ENCODE results near the gene RTN1.

RTN1 gene

GRCh38 chr14:59691266-59691665, 179.3 kb downstream of the RTN1 start:
- Histone ChIP-seq H3K18ac (ENCODE audit: low read length) (no peak overlapping the region), H2BK15ac (replicated peaks; ENCODE audit: low read depth) (no peak overlapping the region), H3K4me1 (ENCODE audit: control insufficient read depth, low read depth, low read length) (no peaks in the 10 kb centered on the region), H3K27me3 (ENCODE audit: insufficient read depth, low read length, poor library complexity) (no peaks in the 10 kb centered on the region), H3K4me2 (ENCODE audit: low read length) (no peak overlapping the region), H4K8ac (ENCODE audit: low read depth, low read length) (no peak overlapping the region), H3K56ac (ENCODE audit: low read length) (no peak overlapping the region), H2AK5ac (ENCODE audit: low read length) (no peak overlapping the region), H3K4ac (ENCODE audit: low read depth, low read length) (no peak overlapping the region), H2BK5ac (ENCODE audit: low read length) (no peak overlapping the region), H3K4me3 (ENCODE audit: low read length) (no peak overlapping the region), H3K9ac (ENCODE audit: low read length) (no peak overlapping the region), H4K5ac (ENCODE audit: low read length) (no peak overlapping the region), H3K23ac (ENCODE audit: low read length) (no peak overlapping the region), H2BK120ac (ENCODE audit: low read depth, low read length) (no peak overlapping the region), H3K79me1 (ENCODE audit: low read length) (no peaks in the 10 kb centered on the region), H3K36me3 (ENCODE audit: control insufficient read depth, insufficient read depth, low read length) (no peaks in the 10 kb centered on the region), H3K79me2 (ENCODE audit: control insufficient read depth, insufficient read depth, low read length) (no peaks in the 10 kb centered on the region), H3K27ac (ENCODE audit: low read depth, low read length) (no peak overlapping the region)
- WGBS (ENCODE audit: extremely low coverage, insufficient coverage, low lambda C conversion rate): no CpG with 5 or more reads among the region's 2 CpGs
- no peak for DNase-seq

GRCh38 chr14:59690426-59690825, 180.2 kb downstream of the RTN1 start:
- no peak overlapping the region for H3K4me2 ChIP-seq (ENCODE audit: low read length)
- DNase-seq: no peak
- H2BK15ac ChIP-seq (replicated peaks; ENCODE audit: low read depth): no peak overlapping the region
- H3K79me1 ChIP-seq (ENCODE audit: low read length): no peaks in the 10 kb centered on the region
- H4K5ac ChIP-seq (ENCODE audit: low read length): no peak overlapping the region
- no peak overlapping the region for H3K27ac ChIP-seq (ENCODE audit: low read depth, low read length)
- no peak overlapping the region for H2BK120ac ChIP-seq (ENCODE audit: low read depth, low read length)
- WGBS (ENCODE audit: extremely low coverage, insufficient coverage, low lambda C conversion rate): no CpG with 5 or more reads among the region's 1 CpG
- no peaks in the 10 kb centered on the region for H3K36me3 ChIP-seq (ENCODE audit: control insufficient read depth, insufficient read depth, low read length)
- no peak overlapping the region for H3K56ac ChIP-seq (ENCODE audit: low read length)
- no peak overlapping the region for H3K18ac ChIP-seq (ENCODE audit: low read length)
- no peak overlapping the region for H3K4me3 ChIP-seq (ENCODE audit: low read length)
- H3K79me2 ChIP-seq (ENCODE audit: control insufficient read depth, insufficient read depth, low read length): no peaks in the 10 kb centered on the region
- no peak overlapping the region for H2AK5ac ChIP-seq (ENCODE audit: low read length)
- no peak overlapping the region for H3K9ac ChIP-seq (ENCODE audit: low read length)
- no peak overlapping the region for H3K4ac ChIP-seq (ENCODE audit: low read depth, low read length)
- no peaks in the 10 kb centered on the region for H3K27me3 ChIP-seq (ENCODE audit: insufficient read depth, low read length, poor library complexity)
- H3K4me1 ChIP-seq (ENCODE audit: control insufficient read depth, low read depth, low read length): no peaks in the 10 kb centered on the region
- no peak overlapping the region for H4K8ac ChIP-seq (ENCODE audit: low read depth, low read length)
- no peak overlapping the region for H3K23ac ChIP-seq (ENCODE audit: low read length)
- H2BK5ac ChIP-seq (ENCODE audit: low read length): no peak overlapping the region

- H3K23ac ChIP-seq (ENCODE audit: low read length): no peak overlapping the region
- H2BK5ac ChIP-seq (ENCODE audit: low read length): no peak overlapping the region
- H2AK5ac ChIP-seq (ENCODE audit: low read length): no peak overlapping the region
- H3K79me1 ChIP-seq (ENCODE audit: low read length): no peaks in the 10 kb centered on the region
- H3K79me2 ChIP-seq (ENCODE audit: control insufficient read depth, insufficient read depth, low read length): no peaks in the 10 kb centered on the region
- H4K5ac ChIP-seq (ENCODE audit: low read length): no peak overlapping the region
- no peaks in the 10 kb centered on the region for H3K27me3 ChIP-seq (ENCODE audit: insufficient read depth, low read length, poor library complexity)
- no peak overlapping the region for H3K4me2 ChIP-seq (ENCODE audit: low read length)
- no peak overlapping the region for H3K18ac ChIP-seq (ENCODE audit: low read length)
- H3K9ac ChIP-seq (ENCODE audit: low read length): no peak overlapping the region
- H3K36me3 ChIP-seq (ENCODE audit: control insufficient read depth, insufficient read depth, low read length): no peaks in the 10 kb centered on the region
- H3K4me1 ChIP-seq (ENCODE audit: control insufficient read depth, low read depth, low read length): no peaks in the 10 kb centered on the region
- H3K56ac ChIP-seq (ENCODE audit: low read length): no peak overlapping the region
- H2BK120ac ChIP-seq (ENCODE audit: low read depth, low read length): no peak overlapping the region
- peak; percentile 84 for DNase-seq
- no peak overlapping the region for H3K4me3 ChIP-seq (ENCODE audit: low read length)
- H3K27ac ChIP-seq (ENCODE audit: low read depth, low read length): no peak overlapping the region
- no peak overlapping the region for H4K8ac ChIP-seq (ENCODE audit: low read depth, low read length)
- no peak overlapping the region for H2BK15ac ChIP-seq (replicated peaks; ENCODE audit: low read depth)
- H3K4ac ChIP-seq (ENCODE audit: low read depth, low read length): no peak overlapping the region
- WGBS (ENCODE audit: extremely low coverage, insufficient coverage, low lambda C conversion rate): no CpG with 5 or more reads among the region's 8 CpGs
Observed at GRCh38 chr14:59688224-59689170, 182.1 kb downstream of the RTN1 start.

- Histone ChIP-seq H3K36me3 (ENCODE audit: control insufficient read depth, insufficient read depth, low read length) (no peaks in the 10 kb centered on the region), H2BK15ac (replicated peaks; ENCODE audit: low read depth) (no peak overlapping the region), H3K4me2 (ENCODE audit: low read length) (no peak overlapping the region), H3K18ac (ENCODE audit: low read length) (no peak overlapping the region), H2AK5ac (ENCODE audit: low read length) (no peak overlapping the region), H3K79me2 (ENCODE audit: control insufficient read depth, insufficient read depth, low read length) (no peaks in the 10 kb centered on the region), H3K4me3 (ENCODE audit: low read length) (no peak overlapping the region), H3K4ac (ENCODE audit: low read depth, low read length) (no peak overlapping the region), H3K27me3 (ENCODE audit: insufficient read depth, low read length, poor library complexity) (no peaks in the 10 kb centered on the region), H4K5ac (ENCODE audit: low read length) (no peak overlapping the region), H4K8ac (ENCODE audit: low read depth, low read length) (no peak overlapping the region), H3K56ac (ENCODE audit: low read length) (no peak overlapping the region), H3K27ac (ENCODE audit: low read depth, low read length) (no peak overlapping the region), H3K4me1 (ENCODE audit: control insufficient read depth, low read depth, low read length) (no peaks in the 10 kb centered on the region), H2BK120ac (ENCODE audit: low read depth, low read length) (no peak overlapping the region), H3K23ac (ENCODE audit: low read length) (no peak overlapping the region), H3K9ac (ENCODE audit: low read length) (no peak overlapping the region), H3K79me1 (ENCODE audit: low read length) (no peaks in the 10 kb centered on the region), H2BK5ac (ENCODE audit: low read length) (no peak overlapping the region)
- DNase-seq: no peak
Observed at GRCh38 chr14:59687663-59688062, 182.9 kb downstream of the RTN1 start.

- DNase-seq: peak; percentile 77
Observed at GRCh38 chr14:59679872-59680271, 190.7 kb downstream of the RTN1 start.

GRCh38 chr14:59678352-59678751, 192.2 kb downstream of the RTN1 start:
- H3K4me2 ChIP-seq (ENCODE audit: low read length): no peak overlapping the region
- no peak overlapping the region for H3K9ac ChIP-seq (ENCODE audit: low read length)
- H3K18ac ChIP-seq (ENCODE audit: low read length): no peak overlapping the region
- no peaks in the 10 kb centered on the region for H3K79me1 ChIP-seq (ENCODE audit: low read length)
- H2BK15ac ChIP-seq (replicated peaks; ENCODE audit: low read depth): no peak overlapping the region
- no peak overlapping the region for H4K8ac ChIP-seq (ENCODE audit: low read depth, low read length)
- no peak overlapping the region for H2AK5ac ChIP-seq (ENCODE audit: low read length)
- no peak overlapping the region for H3K23ac ChIP-seq (ENCODE audit: low read length)
- H3K27me3 ChIP-seq (ENCODE audit: insufficient read depth, low read length, poor library complexity): no peaks in the 10 kb centered on the region
- no CpG with 5 or more reads among the region's 2 CpGs for WGBS (ENCODE audit: extremely low coverage, insufficient coverage, low lambda C conversion rate)
- no peak overlapping the region for H3K27ac ChIP-seq (ENCODE audit: low read depth, low read length)
- no peak overlapping the region for H3K4ac ChIP-seq (ENCODE audit: low read depth, low read length)
- H4K5ac ChIP-seq (ENCODE audit: low read length): no peak overlapping the region
- H3K79me2 ChIP-seq (ENCODE audit: control insufficient read depth, insufficient read depth, low read length): no peaks in the 10 kb centered on the region
- no peak overlapping the region for H2BK120ac ChIP-seq (ENCODE audit: low read depth, low read length)
- H3K4me1 ChIP-seq (ENCODE audit: control insufficient read depth, low read depth, low read length): no peaks in the 10 kb centered on the region
- H3K56ac ChIP-seq (ENCODE audit: low read length): no peak overlapping the region
- no peak overlapping the region for H3K4me3 ChIP-seq (ENCODE audit: low read length)
- no peaks in the 10 kb centered on the region for H3K36me3 ChIP-seq (ENCODE audit: control insufficient read depth, insufficient read depth, low read length)
- no peak overlapping the region for H2BK5ac ChIP-seq (ENCODE audit: low read length)
- DNase-seq: no peak

More at GRCh38 chr14:59679872-59680271, 190.7 kb downstream of the RTN1 start:
- Histone ChIP-seq H4K8ac (ENCODE audit: low read depth, low read length) (no peak overlapping the region), H3K18ac (ENCODE audit: low read length) (no peak overlapping the region), H3K56ac (ENCODE audit: low read length) (no peak overlapping the region), H3K23ac (ENCODE audit: low read length) (no peak overlapping the region), H3K9ac (ENCODE audit: low read length) (no peak overlapping the region), H4K5ac (ENCODE audit: low read length) (no peak overlapping the region), H2BK120ac (ENCODE audit: low read depth, low read length) (no peak overlapping the region), H2AK5ac (ENCODE audit: low read length) (no peak overlapping the region), H3K4me2 (ENCODE audit: low read length) (no peak overlapping the region), H2BK15ac (replicated peaks; ENCODE audit: low read depth) (no peak overlapping the region), H3K27ac (ENCODE audit: low read depth, low read length) (no peak overlapping the region), H3K36me3 (ENCODE audit: control insufficient read depth, insufficient read depth, low read length) (no peaks in the 10 kb centered on the region), H3K27me3 (ENCODE audit: insufficient read depth, low read length, poor library complexity) (no peaks in the 10 kb centered on the region), H2BK5ac (ENCODE audit: low read length) (no peak overlapping the region), H3K79me1 (ENCODE audit: low read length) (no peaks in the 10 kb centered on the region), H3K4me1 (ENCODE audit: control insufficient read depth, low read depth, low read length) (no peaks in the 10 kb centered on the region), H3K4me3 (ENCODE audit: low read length) (no peak overlapping the region), H3K4ac (ENCODE audit: low read depth, low read length) (no peak overlapping the region), H3K79me2 (ENCODE audit: control insufficient read depth, insufficient read depth, low read length) (no peaks in the 10 kb centered on the region)
